Activated B cell treated with CpG ODN at 0.5 μM for 24 hours (primary cell): ENCODE data around the gene TMEM100. TPM values are rescaled to one million over a fixed set of nuclear protein-coding genes. Genes with fewer than 3 reads are reported as not detected.

Experiments
- ATAC-seq: fragments of 200-7000 bp; cut with Tn5 transposase; one replicate; pipeline ENCODE4 v1.10.0; 2021; ENCODE audit warnings: low read depth, mild to moderate bottlenecking, moderate library complexity
- CTCF ChIA-PET: fragments of 350-600 bp; sonication (Branson Sonifier 250); formaldehyde crosslinking; loops from one replicate; lab custom pipeline; 2021; ENCODE audit warnings: antibody characterized with exemption; lab: Charles Lee
- POLR2A ChIA-PET: fragments of 350-600 bp; sonication (Branson Sonifier 250); formaldehyde crosslinking; loops from one replicate; lab custom pipeline; 2021; ENCODE audit warnings: antibody characterized with exemption; lab: Charles Lee
- DNase-seq: peaks from one replicate; pipeline ENCODE4 v3.0.0; 2022
- H3K27ac Mint-ChIP-seq: one replicate; pipeline ENCODE4 v1.8.0; 2020; ENCODE audit warnings: mixed read lengths
- H3K27me3 Mint-ChIP-seq: one replicate; pipeline ENCODE4 v1.8.0; 2021; ENCODE audit warnings: mixed read lengths
- H3K36me3 Mint-ChIP-seq: one replicate; pipeline ENCODE4 v1.8.0; 2021; ENCODE audit warnings: low read depth, mixed read lengths
- H3K4me1 Mint-ChIP-seq: one replicate; pipeline ENCODE4 v1.8.0; 2021; ENCODE audit warnings: mixed read lengths
- H3K4me3 Mint-ChIP-seq: one replicate; pipeline ENCODE4 v1.8.0; 2020; ENCODE audit warnings: mild to moderate bottlenecking, mixed read lengths
- H3K9me3 Mint-ChIP-seq: one replicate; pipeline ENCODE4 v1.8.0; 2020; ENCODE audit warnings: mixed read lengths
- intact Hi-C: fragments of 100-400 bp; cut with micrococcal nuclease; formaldehyde crosslinking; loops from one replicate; pipeline ENCODE4 v1.15.1; 2024
- total RNA-seq: library from RNA; stranded (reverse); gene quantifications from 2 replicates; pipeline ENCODE4 v1.2.3, GENCODE V29; 2022
- TF ChIP-seq, protein P1 (sequence below): fragments of 200-600 bp; IDR thresholded peaks from one replicate; pipeline ENCODE4 v1.8.0; 2022; ENCODE audit warnings: antibody characterized with exemption, mild to moderate bottlenecking

TMEM100 gene
- total RNA-seq, 1 donor from 2014 or later = not detected

DNA sequence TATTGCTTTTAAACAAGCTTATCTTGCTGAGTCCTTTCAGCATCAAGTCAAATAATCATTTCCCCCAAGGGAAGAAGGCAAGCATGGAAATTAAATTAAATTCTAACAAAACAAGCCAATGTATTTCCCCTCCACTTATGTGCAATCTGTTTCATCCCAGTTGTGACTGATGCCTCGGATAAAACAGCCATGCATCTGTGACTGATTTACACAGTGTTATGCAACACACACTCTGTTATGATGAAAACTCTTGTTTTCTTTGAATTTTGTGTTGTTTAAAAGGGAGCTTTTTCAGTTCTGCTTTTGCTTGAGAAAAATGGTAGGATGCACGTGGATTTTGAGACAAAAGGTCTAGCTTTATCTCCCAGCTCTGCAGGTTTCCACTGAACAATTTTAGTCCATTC, 32.6 kb downstream of the TMEM100 start:
- ATAC-seq (no peak), DNase-seq (no peak)
- Mint-ChIP-seq H3K4me3 (no peak overlapping the region), H3K27ac (no peak overlapping the region), H3K36me3 (no peaks in the 10 kb centered on the region), H3K4me1 (no peaks in the 10 kb centered on the region), H3K9me3 (peaks cover 2% of the 10 kb centered on the region), H3K27me3 (peaks cover 2% of the 10 kb centered on the region)
- ChIA-PET CTCF (no interaction called here), POLR2A (no interaction called here)
- intact Hi-C loops = no loop called here
- TF ChIP-seq, protein P1, sequence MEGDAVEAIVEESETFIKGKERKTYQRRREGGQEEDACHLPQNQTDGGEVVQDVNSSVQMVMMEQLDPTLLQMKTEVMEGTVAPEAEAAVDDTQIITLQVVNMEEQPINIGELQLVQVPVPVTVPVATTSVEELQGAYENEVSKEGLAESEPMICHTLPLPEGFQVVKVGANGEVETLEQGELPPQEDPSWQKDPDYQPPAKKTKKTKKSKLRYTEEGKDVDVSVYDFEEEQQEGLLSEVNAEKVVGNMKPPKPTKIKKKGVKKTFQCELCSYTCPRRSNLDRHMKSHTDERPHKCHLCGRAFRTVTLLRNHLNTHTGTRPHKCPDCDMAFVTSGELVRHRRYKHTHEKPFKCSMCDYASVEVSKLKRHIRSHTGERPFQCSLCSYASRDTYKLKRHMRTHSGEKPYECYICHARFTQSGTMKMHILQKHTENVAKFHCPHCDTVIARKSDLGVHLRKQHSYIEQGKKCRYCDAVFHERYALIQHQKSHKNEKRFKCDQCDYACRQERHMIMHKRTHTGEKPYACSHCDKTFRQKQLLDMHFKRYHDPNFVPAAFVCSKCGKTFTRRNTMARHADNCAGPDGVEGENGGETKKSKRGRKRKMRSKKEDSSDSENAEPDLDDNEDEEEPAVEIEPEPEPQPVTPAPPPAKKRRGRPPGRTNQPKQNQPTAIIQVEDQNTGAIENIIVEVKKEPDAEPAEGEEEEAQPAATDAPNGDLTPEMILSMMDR = no peak

DNA sequence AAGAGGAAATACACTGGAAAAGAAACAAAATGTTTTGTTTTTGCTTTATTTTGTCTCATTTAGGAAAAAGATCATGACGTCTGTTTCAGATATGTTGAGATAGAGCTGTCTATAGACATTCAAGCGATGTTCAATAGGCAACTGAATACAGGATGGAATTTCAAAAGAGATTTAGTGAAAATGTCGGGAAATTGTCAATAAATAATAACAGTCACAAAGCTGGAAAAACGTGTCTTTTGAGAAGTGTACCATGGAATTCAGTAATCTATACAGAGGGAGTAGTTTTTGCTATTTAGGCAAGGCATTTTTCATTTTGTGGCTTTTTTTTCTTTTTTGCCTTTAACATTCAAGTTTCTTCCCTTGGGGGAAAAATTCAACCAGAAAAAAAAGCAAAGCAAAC, 33.0 kb downstream of the TMEM100 start:
- H3K4me1 Mint-ChIP-seq = no peaks in the 10 kb centered on the region
- H3K9me3 Mint-ChIP-seq = peaks cover 2% of the 10 kb centered on the region
- ChIA-PET POLR2A (no interaction called here), CTCF (no interaction called here)
- TF ChIP-seq, protein P1 = no peak
- H3K27ac Mint-ChIP-seq = no peak overlapping the region
- ATAC-seq = no peak
- H3K27me3 Mint-ChIP-seq = peaks cover 2% of the 10 kb centered on the region
- no peak overlapping the region for H3K4me3 Mint-ChIP-seq
- DNase-seq = no peak
- intact Hi-C loops = no loop called here
- no peaks in the 10 kb centered on the region for H3K36me3 Mint-ChIP-seq

DNA sequence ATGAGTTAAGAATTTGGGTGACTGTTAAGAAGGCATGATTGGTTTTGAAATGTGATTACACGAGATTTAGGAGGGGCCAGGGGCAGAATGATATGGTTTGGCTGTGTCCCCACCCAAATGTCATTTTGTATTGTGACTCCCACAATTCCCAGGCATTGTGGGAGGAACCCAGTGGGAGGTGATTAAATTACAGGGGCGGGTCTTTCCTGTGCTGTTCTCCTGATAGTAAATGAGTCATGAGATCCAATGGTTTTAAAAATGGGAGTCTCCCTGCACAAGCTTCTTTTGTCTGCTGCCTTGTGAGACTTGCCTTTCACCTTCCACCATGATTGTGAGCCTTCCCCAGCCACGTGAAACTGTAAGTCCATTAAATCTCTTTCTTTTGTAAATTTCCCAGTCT, 34.6 kb downstream of the TMEM100 start:
- Mint-ChIP-seq H3K27me3 (peaks cover 2% of the 10 kb centered on the region), H3K4me1 (no peaks in the 10 kb centered on the region), H3K36me3 (no peaks in the 10 kb centered on the region), H3K9me3 (peaks cover 2% of the 10 kb centered on the region), H3K4me3 (no peak overlapping the region), H3K27ac (no peak overlapping the region)
- TF ChIP-seq, protein P1 = no peak
- DNase-seq (no peak), ATAC-seq (no peak)
- ChIA-PET POLR2A (no interaction called here), CTCF (no interaction called here)
- intact Hi-C loops = no loop called here

DNA sequence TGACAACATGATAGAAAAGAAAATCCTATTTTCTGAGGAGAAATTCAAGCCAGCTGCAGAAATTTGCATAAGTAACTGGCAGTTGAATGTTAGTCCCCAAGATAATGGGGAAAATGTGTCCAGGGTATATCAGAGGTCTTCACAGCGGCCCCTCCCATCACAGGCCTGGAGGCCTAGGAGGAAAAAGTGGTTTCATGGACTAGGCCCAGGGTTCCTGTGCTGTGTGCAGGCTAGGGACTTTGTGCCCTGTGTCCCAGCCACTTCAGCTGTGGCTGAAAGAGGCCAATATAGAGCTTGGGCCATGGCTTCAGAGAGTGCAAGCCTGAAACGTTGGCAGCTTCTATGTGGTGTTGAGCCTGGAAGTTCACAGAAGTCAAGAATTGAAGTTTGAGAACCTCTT, 35.6 kb downstream of the TMEM100 start:
- Mint-ChIP-seq H3K4me3 (no peak overlapping the region), H3K9me3 (peaks cover 2% of the 10 kb centered on the region), H3K4me1 (no peaks in the 10 kb centered on the region), H3K27ac (no peak overlapping the region), H3K36me3 (no peaks in the 10 kb centered on the region), H3K27me3 (peaks cover 2% of the 10 kb centered on the region)
- intact Hi-C loops = no loop called here
- POLR2A ChIA-PET = no interaction called here
- TF ChIP-seq, protein P1 = no peak
- no peak for DNase-seq
- no peak for ATAC-seq
- CTCF ChIA-PET = no interaction called here

DNA sequence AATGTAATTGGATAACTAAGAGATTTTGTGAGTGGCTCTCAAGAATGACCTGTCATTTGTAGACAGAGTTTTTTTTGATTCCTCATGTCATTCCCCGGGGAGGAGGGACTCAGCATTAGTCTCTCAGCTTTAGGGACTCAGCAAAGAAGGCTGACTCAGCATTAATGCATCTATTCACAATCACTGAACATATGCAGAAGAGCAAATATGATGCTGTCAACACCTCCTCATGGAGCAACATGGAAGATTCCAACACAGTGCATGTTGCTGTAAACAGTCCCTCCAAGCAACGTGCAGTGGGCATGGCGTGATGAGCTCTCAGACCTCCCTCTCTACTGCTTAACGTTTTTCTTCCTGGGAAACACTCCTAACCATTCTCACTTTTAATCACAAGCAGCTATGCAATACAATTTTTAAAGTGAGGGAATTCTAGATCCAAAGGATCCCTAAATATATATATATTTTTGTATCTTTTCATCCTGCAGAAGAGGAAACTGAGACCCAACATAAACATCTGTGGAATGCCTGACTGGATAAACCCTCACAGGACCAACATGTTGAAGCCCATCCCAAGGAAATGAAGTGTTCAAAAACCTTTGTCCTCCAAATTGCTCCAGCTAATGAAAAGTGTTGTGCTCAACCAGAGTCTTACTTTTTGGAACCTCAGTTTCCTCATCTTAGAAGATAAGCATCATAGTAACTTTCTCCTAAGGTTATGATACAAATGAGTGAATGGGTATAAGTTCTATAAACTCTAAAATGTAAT, 38.9 kb downstream of the TMEM100 start:
- Mint-ChIP-seq H3K36me3 (no peaks in the 10 kb centered on the region), H3K4me3 (no peak overlapping the region), H3K9me3 (peaks cover 2% of the 10 kb centered on the region), H3K4me1 (no peaks in the 10 kb centered on the region), H3K27ac (no peak overlapping the region), H3K27me3 (peaks cover 16% of the 10 kb centered on the region)
- TF ChIP-seq, protein P1 = no peak
- ChIA-PET CTCF (no interaction called here), POLR2A (interaction anchor here (0.7 kb wide), 1 partner anchor 27 kb away, joined by 8 read pairs; no protein-coding TSS in a partner anchor)
- no peak for ATAC-seq
- DNase-seq = no peak
- intact Hi-C loops = no loop called here
